OCI-M2 (cell line): Measurements from ENCODE around the gene GAST.
"Not testable (repeated sequence)": the region's sequence is repeated elsewhere in the genome, so short reads cannot be mapped to it uniquely, and the experiment has no call there.

Experiments
- DNase-seq: peaks from one replicate; lab custom pipeline; 2025; ENCODE audit not compliant: unreplicated experiment; lab: John Stamatoyannopoulos, UW

Gene GAST, protein sequence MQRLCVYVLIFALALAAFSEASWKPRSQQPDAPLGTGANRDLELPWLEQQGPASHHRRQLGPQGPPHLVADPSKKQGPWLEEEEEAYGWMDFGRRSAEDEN

GRCh38 chr17:41711669-41712400, at the start of gene GAST:
Gene GAST, plus strand, starts transcription at chr17:41712331. Its CDS starts 3,106 bp downstream, at chr17:41715437.
- DNase-seq, result no peak

DNA sequence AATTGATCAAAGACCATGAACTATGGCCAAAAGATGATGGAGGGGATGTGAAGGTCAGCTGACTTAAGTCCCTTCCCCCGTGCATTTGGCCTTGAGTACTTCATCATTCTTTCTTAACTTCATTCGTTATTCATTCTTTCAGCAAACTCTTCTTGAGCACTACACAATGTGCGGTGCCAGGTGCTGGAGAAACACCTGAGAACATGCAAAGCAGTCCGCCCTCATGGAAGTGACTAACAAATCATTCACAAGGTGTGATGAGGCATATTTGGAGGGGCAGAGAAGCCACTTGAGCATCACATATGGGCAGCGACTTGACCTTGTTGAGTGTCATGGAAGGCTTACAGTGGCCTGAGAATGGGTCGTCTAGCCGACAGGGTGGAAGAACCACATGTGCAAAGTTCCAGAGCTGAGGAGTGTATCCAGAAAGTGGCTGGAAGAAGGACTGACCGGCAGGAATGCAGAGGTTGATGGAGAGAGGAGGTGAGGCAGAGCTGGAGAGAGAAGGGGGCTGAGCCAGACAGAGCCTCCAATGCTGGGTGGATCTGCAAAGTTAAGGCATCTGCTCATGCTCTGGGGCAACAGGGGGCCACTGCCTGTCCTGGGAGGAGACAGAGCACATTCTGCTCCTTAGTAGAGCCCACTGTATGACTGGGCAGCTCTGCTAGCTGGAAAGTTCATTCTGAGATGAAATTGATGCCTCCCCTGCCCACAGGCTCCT, 48.5 kb upstream of the GAST start:
- no peak for DNase-seq

GRCh38 chr17:41664172-41664457, 48.0 kb upstream of the GAST start:
- no peak for DNase-seq

DNA sequence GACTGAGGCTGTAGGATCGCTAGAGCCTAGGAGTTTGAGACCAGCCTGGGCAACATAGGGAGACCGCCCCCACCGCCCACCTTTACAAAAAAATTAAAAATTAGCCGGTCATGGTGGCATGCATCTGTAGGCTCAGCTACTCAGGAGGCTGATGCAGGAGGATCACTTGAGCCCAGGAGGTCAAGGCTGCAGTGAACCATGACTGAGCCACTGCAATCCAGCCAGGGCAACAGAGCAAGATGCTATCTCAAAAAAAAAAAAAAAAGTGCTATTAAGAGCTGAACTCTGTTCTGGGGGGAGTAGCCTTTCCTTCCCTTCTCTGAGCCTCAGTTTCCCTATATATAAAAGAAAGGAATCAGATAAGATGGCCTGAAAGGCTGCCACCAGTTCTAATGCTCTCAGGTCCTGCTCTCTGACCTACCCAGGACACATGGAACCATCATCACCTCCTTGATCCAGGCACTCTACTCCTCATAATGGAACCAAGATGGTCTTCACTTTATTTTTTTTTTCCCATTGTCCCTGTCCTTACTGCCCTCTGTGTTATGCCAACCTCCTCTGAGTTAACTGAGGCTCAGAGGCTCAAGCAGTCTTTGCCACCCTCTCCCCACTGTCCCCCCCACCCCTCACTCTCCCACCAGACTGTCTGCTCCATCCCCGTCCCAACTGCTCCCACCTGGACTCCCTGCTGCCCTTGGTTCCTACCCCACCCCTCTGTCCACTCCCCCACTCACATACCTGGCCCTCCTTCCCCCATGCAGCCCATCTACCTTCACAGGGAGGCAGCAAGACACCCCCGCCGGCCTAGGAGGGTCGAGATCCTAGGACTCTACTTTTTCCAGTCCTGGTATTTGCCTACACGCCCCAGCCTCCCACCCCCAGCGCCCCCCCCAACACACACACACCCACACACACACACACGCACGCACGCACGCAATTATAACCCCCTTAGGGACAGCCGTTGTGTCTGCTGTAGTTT, 47.3 kb upstream of the GAST start:
- no peak for DNase-seq

DNA sequence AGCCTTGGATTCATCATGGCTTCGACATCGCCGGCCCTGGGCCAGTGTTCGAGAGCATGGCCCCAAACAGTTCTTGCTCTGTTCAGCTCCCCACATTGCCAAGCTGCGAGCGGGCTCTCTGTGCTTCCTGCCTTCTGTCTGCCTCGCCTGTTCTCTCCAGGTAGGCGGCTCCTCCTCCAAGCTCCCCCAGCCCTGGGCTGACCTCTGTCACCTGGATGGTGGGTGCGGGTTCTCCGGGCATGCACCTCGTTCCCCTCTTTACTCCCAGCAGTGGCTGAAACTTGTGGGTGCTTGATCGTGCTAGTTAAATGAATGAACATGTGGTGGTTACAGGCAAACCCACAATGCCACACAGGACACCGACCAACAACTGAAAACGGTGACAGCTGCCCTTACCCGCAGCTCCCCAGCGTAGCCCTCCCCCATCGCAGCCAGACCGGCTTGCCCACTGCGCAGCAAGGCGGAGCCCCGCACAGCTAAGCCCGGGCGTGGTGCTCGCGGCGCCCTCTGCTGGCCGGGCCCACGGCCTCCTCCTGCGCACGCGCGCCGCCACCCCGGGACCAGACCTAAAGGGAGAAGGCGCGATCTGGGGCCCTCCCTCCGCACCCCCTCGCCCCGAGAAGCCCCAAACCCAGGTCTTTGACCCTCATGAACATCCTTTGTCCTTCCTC, 46.4 kb upstream of the GAST start:
- peak; percentile 29 for DNase-seq

GRCh38 chr17:41666237-41666641, 45.9 kb upstream of the GAST start:
- DNase-seq, result no peak

GRCh38 chr17:41666708-41667279, 45.3 kb upstream of the GAST start:
- peak; percentile 9 for DNase-seq

DNA sequence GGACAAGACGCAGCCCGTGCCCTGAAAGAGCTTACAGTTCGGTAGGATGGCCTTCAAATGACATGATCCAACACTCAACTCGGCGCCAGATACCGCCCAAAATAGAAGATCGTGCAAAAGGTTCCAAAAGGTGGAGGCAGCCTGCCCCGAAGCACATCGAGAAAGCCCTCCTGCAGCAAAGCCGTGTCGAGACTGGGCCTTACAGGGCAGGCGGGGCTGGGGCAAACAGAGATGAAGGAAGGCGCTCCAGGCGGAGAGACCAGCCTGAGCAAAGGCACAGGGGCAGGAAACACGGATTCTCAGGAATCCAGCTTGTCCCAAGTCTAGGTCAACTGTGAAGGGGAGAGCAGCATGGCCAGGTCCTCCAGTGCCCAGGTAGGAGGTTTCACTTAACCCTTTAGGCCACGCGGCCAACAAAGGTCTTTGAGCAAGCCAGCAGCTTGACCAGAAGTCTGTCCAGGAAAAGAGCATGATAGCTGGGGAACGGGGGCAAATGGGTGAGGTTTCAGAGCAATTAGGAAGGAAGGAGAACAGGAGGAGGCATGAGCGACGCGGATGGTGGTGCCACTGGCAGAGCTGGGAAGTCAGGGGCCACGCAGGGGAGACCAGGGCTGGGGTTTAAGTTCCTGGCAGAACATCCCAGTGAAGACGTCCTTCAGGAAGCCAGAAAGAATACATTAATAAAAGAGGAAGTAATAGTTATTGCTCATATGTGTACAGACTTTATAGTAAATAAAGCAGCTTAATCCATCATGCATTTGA, 44.7 kb upstream of the GAST start:
- no peak for DNase-seq

DNA sequence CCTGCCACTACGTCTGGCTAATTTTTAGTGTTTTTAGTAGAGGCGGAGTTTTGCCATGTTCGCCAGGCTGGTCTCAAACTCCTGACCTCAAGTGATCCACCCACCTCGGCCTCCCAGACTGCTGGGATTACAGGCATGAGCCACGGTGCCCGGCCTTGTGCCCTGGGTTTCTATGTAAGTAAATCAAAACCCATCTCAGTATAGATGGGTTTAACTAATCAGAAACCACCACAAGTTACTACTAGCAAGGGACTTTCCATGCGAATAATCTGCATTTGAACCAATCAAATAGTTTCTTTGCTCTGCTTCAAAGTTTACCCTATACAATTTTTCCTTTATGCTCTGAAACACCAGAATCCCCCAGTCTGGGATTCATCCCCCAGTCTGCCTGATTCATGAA, 40.0 kb upstream of the GAST start:
- no peak for DNase-seq

GRCh38 chr17:41675157-41676057, 36.7 kb upstream of the GAST start:
- DNase-seq, result not testable (repeated sequence)

- no peak for DNase-seq
These were observed 36.1 kb upstream of the GAST start for GRCh38 chr17:41676058-41676419.

DNA sequence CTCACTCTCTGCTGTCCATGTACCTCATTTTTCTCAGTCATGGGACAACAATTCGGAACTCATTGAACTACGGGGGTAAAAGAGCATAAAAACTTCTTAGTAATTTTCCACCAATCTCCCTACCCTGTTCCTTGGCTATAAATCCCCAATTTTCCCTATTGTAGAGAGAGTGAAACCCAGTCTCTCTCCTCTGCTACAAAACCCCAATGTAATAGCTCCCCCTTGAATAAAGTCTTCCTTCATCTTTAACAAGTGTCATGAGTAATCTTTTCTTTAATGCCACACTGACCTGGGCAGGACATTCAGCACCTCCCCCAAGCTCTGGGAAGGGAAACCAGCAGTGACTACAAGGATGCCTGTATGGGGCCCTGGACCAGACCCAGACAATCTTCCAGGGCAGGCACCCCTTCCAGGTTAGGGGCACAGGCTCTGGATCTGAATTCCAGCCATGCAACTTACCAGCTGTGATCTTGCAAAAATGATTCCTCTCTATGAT, 33.7 kb upstream of the GAST start:
- no peak for DNase-seq

DNA sequence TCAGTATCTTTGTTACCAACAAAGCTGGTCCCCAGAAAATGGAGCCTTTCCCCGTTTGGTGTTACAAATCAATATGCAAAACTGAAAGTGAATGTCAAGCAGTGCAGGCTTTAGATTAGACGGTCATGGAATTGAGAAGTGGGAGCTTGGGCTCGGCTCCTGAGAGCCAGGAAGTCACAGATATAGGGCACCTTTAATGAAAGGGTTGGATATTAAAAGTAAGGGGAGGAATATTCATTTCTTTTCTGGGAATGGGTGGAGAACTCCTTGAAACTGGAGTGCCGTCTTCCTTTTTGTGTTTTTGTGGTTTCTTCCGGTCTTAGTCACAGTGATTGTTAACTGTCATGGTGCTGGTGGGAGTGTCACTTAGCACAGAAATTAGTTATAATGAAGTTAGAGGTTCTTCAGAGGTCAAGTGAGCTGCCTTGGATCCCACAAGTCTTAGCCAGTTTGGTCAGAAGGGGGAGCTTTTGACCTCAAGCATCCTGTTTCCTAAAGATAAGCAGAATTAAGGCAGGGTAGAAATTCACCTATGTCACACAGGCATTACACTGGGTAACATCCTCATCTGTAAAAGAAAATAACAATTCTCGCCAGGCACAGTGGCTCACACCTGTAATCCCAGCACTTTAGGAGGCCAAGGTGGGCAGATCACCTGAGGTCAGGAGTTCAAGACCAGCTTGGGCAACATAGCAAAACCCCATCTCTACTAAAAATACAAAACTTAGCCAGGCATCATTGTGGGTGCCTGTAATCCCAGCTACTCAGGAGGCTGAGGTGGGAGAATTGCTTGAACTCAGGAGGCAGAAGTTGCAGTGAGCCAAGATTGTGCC, 33.0 kb upstream of the GAST start:
- DNase-seq, result peak; percentile 61

DNA sequence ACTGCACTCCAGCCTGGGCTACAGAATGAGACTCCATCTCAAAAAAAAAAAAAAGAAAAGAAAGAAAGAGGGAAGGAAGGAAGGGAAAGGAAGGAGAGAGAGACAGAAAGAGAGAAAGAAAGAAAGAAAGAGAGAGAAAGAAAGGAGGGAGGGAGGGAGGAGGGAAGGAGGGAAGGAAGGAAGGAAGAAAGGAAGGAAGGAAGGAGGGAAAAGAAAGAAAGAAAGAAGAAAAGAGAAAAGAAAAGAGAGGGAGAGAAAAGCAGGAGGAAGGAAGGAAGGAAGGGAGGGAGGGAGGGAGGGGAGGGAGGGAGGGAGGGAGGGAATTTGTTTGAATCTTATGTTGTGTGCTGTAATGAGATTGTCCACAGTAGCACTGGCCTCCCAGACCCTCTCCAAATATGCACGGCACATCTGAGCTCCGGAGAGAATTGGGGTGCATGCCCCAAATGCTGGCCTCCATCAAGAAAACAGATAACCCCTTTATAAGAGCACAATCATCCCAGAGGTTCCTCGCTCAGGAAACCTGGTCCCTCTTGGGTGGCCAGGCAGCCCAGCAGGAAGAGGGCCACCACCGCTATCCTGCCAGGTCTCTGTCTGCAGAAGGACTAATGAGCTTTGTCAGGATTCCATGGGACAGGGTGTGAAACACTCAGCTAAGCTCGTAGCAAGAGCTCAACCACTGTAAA, 32.2 kb upstream of the GAST start:
- DNase-seq, result no peak

GRCh38 chr17:41680426-41681040, 31.6 kb upstream of the GAST start:
- DNase-seq, result no peak

DNA sequence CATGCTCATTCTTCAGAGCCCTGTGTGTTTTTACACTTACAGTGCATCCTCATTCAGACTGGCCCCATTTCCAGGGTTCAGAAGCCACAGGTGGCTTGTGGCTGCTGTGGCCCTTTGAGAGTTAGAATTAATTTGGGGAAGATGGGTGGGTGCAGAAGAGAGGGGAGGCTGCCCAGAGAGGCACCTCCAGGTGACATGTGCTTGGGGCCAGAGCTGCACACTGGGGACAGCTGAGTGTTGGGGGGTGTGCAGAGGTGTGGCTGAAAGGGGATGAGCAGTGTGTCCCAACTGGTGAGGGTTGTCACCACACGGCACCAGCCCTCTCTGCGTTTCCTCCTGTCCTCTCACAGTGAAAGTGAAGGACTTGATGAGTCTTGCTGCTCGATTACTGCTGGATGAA, 30.4 kb upstream of the GAST start:
- no peak for DNase-seq

DNA sequence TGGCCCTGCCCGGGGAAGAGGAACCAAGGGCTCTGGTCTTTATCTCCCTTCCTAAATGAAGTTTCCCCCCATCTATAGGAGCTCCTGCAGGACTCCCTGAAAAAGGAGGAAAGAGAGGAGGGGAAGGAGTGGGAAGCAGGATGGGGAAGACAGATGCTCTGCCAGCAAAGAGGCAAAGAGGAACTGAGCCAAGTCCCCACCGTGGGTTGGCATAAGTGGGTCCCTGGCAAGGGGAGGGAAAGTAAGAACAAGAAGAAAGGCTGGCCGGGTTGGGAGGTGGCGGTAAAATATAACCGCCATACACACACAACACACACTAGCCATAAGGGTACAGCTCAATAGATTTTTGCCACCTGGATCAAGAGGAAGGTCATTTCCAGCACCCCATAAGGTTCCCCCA, 29.5 kb upstream of the GAST start:
- no peak for DNase-seq
